ENCODE data around the gene JAK1.

GRCh38 chr1:64922336-64922735 is 44.0 kb downstream of the JAK1 start:
- TF ChIP-seq POLR2A (IDR thresholded peaks at IDR 0.05; ENCODE audit: low read depth, low read length) (no peak), POLR2AphosphoS5 (IDR thresholded peaks at IDR 0.05; ENCODE audit: low read depth, low read length) (no peak), SPI1 (IDR thresholded peaks at IDR 0.05; ENCODE audit: low read depth, low read length) (no peak)

All from GM12891 (cell line).